Measurements from ENCODE around the gene NEK6.

The NEK6 gene

DNA sequence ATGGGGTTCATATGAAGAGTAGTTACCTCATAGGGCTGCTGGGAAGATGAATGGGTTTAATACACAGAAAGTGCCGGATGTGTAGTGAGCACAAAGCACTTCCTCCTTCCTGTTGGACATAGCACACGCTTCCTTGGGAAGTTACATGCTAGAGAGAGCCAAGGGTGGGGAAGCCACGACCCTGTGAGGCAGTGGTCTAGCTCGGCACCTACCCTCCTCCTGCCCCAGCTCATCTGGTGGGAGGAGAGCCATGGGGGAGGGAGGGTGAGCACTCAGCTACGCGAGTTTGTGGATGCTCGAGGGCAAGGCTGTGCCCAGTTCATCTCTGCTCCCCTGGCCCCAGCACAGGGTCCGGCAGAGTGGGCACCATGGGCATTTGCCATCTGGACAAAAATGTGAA, 43.6 kb upstream of the NEK6 start (continued):
- TF ChIP-seq, protein P1, sequence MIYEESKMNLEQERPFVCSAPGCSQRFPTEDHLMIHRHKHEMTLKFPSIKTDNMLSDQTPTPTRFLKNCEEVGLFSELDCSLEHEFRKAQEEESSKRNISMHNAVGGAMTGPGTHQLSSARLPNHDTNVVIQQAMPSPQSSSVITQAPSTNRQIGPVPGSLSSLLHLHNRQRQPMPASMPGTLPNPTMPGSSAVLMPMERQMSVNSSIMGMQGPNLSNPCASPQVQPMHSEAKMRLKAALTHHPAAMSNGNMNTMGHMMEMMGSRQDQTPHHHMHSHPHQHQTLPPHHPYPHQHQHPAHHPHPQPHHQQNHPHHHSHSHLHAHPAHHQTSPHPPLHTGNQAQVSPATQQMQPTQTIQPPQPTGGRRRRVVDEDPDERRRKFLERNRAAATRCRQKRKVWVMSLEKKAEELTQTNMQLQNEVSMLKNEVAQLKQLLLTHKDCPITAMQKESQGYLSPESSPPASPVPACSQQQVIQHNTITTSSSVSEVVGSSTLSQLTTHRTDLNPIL (CRISPR knock-in tag; IDR thresholded peaks at IDR 0.05; ENCODE audit: low read depth) = no peak
- TF ChIP-seq SNAI2 (CRISPR knock-in tag; IDR thresholded peaks at IDR 0.05) = no peak
- TF ChIP-seq ZFP30 (CRISPR knock-in tag; IDR thresholded peaks at IDR 0.05) = no peak

DNA sequence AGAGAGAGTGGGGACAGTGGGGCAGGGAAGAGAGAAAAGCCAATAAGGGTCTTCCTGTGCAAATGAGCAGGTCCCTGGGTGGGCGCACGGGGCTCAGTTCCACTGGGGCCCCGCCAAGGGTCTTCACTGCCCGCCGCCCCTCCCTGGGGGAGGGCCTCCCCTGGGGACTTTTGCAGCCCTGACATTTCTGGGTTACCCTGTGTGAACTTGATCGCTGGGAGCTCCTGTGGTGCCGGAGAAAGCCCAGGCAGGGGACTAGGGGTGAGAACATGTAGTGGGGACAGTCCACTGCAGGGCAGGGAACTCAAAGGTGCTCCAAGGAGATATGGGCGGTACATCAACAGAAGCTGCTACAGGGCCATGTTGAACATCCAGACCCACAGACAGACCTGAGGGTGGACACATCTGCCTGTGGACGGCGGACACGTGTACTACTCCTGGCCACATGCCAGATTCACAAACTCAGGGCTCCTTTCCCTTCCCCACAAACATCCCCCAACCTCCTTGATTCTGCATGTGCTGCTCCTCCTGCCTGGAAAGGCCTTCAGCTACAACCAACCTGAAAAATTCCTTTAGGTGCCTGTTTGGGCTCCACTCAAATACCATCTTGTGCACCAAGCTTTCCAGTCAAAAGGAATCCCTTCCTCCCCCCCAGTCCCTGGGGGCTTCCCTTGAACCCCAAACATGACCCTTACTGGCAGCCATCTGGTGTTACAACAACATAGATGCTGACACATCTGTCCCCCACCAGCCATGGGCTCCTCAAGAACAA, 43.0 kb upstream of the NEK6 start:
- no peak for ATAC-seq
- TF ChIP-seq, protein P2, sequence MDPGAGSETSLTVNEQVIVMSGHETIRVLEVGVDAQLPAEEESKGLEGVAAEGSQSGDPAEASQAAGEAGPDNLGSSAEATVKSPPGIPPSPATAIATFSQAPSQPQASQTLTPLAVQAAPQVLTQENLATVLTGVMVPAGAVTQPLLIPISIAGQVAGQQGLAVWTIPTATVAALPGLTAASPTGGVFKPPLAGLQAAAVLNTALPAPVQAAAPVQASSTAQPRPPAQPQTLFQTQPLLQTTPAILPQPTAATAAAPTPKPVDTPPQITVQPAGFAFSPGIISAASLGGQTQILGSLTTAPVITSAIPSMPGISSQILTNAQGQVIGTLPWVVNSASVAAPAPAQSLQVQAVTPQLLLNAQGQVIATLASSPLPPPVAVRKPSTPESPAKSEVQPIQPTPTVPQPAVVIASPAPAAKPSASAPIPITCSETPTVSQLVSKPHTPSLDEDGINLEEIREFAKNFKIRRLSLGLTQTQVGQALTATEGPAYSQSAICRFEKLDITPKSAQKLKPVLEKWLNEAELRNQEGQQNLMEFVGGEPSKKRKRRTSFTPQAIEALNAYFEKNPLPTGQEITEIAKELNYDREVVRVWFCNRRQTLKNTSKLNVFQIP (CRISPR knock-in tag; IDR thresholded peaks at IDR 0.05; ENCODE audit: borderline replicate concordance, low read depth) = no peak
- no peak for TF ChIP-seq TCF4 (CRISPR knock-in tag; IDR thresholded peaks at IDR 0.05; ENCODE audit: borderline replicate concordance)
- no peak for TF ChIP-seq RARB (CRISPR knock-in tag; IDR thresholded peaks at IDR 0.05)
- TF ChIP-seq, protein P3, sequence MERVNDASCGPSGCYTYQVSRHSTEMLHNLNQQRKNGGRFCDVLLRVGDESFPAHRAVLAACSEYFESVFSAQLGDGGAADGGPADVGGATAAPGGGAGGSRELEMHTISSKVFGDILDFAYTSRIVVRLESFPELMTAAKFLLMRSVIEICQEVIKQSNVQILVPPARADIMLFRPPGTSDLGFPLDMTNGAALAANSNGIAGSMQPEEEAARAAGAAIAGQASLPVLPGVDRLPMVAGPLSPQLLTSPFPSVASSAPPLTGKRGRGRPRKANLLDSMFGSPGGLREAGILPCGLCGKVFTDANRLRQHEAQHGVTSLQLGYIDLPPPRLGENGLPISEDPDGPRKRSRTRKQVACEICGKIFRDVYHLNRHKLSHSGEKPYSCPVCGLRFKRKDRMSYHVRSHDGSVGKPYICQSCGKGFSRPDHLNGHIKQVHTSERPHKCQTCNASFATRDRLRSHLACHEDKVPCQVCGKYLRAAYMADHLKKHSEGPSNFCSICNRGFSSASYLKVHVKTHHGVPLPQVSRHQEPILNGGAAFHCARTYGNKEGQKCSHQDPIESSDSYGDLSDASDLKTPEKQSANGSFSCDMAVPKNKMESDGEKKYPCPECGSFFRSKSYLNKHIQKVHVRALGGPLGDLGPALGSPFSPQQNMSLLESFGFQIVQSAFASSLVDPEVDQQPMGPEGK (CRISPR knock-in tag; IDR thresholded peaks at IDR 0.05; ENCODE audit: borderline replicate concordance) = no peak
- no peak for TF ChIP-seq BACH2 (CRISPR knock-in tag; IDR thresholded peaks at IDR 0.05; ENCODE audit: borderline replicate concordance)
- TF ChIP-seq, protein P4, sequence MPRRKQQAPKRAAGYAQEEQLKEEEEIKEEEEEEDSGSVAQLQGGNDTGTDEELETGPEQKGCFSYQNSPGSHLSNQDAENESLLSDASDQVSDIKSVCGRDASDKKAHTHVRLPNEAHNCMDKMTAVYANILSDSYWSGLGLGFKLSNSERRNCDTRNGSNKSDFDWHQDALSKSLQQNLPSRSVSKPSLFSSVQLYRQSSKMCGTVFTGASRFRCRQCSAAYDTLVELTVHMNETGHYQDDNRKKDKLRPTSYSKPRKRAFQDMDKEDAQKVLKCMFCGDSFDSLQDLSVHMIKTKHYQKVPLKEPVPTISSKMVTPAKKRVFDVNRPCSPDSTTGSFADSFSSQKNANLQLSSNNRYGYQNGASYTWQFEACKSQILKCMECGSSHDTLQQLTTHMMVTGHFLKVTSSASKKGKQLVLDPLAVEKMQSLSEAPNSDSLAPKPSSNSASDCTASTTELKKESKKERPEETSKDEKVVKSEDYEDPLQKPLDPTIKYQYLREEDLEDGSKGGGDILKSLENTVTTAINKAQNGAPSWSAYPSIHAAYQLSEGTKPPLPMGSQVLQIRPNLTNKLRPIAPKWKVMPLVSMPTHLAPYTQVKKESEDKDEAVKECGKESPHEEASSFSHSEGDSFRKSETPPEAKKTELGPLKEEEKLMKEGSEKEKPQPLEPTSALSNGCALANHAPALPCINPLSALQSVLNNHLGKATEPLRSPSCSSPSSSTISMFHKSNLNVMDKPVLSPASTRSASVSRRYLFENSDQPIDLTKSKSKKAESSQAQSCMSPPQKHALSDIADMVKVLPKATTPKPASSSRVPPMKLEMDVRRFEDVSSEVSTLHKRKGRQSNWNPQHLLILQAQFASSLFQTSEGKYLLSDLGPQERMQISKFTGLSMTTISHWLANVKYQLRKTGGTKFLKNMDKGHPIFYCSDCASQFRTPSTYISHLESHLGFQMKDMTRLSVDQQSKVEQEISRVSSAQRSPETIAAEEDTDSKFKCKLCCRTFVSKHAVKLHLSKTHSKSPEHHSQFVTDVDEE (CRISPR knock-in tag; IDR thresholded peaks at IDR 0.05) = no peak
- no peak for TF ChIP-seq ZC3H10 (CRISPR knock-in tag; IDR thresholded peaks at IDR 0.05)
- TF ChIP-seq TOX (CRISPR knock-in tag; IDR thresholded peaks at IDR 0.05; ENCODE audit: borderline replicate concordance) = no peak
- TF ChIP-seq ZFP30 (CRISPR knock-in tag; IDR thresholded peaks at IDR 0.05) = no peak
- no peak for TF ChIP-seq ZNF565 (CRISPR knock-in tag; conservative IDR thresholded peaks at IDR 0.05; ENCODE audit: low read depth)
- TF ChIP-seq, protein P5, sequence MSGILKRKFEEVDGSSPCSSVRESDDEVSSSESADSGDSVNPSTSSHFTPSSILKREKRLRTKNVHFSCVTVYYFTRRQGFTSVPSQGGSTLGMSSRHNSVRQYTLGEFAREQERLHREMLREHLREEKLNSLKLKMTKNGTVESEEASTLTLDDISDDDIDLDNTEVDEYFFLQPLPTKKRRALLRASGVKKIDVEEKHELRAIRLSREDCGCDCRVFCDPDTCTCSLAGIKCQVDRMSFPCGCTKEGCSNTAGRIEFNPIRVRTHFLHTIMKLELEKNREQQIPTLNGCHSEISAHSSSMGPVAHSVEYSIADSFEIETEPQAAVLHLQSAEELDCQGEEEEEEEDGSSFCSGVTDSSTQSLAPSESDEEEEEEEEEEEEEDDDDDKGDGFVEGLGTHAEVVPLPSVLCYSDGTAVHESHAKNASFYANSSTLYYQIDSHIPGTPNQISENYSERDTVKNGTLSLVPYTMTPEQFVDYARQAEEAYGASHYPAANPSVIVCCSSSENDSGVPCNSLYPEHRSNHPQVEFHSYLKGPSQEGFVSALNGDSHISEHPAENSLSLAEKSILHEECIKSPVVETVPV (CRISPR knock-in tag; IDR thresholded peaks at IDR 0.05) = no peak
- TF ChIP-seq ZNF70 (CRISPR knock-in tag; IDR thresholded peaks at IDR 0.05) = no peak
- no peak for TF ChIP-seq ISL1 (CRISPR knock-in tag; IDR thresholded peaks at IDR 0.05)
- no peak for TF ChIP-seq ZFP3 (CRISPR knock-in tag; IDR thresholded peaks at IDR 0.05)
- no peak for TF ChIP-seq ESRRG (CRISPR knock-in tag; IDR thresholded peaks at IDR 0.05)
- TF ChIP-seq ARNTL (CRISPR knock-in tag; IDR thresholded peaks at IDR 0.05; ENCODE audit: borderline replicate concordance, low read depth) = no peak
- TF ChIP-seq SNAI2 (CRISPR knock-in tag; IDR thresholded peaks at IDR 0.05) = no peak
- TF ChIP-seq OSR1 (CRISPR knock-in tag; IDR thresholded peaks at IDR 0.05) = no peak
- no peak for TF ChIP-seq GLIS3 (CRISPR knock-in tag; IDR thresholded peaks at IDR 0.05)
- TF ChIP-seq, protein P1 (CRISPR knock-in tag; IDR thresholded peaks at IDR 0.05; ENCODE audit: low read depth) = no peak

Measured in SK-N-SH treated with all-trans-retinoic acid at 6 μM for 48 hours (cell line).